Measurements from ENCODE around the gene FAM216A.
"Not testable (repeated sequence)": the region's sequence is repeated elsewhere in the genome, so short reads cannot be mapped to it uniquely, and the experiment has no call there.

Gene FAM216A

DNA sequence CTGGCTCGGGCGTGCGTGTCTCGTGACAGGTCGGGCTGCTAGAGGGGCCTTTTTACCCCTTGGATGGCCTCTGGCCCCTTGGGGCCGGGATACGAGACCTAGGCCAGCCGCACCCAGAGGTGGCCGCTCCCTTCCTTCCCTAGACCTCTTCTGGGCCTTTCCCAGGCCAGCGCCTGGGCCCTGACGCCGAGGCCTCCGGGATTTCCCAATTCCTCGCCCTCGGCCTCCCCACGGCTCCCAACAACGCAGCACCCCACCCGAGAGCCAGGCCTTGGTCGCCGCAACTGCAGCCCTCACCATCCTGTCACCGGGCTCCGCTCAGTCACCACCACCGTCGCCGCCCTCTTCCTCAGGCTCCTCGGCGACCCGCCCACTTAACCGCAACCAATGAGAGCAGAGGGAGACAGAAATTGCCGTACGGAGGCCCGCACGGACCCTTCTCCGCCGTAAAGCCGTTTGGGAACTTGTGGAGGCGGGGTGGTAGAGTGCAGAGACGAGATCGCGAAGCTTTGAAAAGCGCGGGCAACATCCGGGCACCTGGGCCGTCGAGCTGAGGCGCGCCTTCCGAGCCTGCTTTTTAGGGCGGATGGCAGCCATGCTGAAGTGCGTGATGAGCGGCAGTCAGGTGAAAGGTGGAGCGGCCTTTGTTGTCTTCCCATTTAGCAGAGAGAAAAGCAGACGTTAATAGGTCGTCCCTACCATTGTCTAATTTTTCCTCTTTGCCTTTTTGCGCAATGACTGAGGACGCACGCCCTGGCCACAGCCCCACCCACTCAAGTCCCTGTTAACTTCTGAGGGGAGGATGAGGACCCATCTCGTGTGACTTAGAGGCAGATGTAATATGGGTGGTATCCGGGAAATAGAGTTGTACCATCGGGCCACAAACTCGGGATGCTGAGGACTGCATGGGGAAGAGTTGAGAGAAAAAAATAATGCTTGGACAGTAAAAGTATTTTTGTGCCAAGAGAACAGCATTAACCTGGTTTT, 33.4 kb downstream of the FAM216A start, which contains the start of the genes RAD9B and VPS29:
RAD9B (plus strand) TSS at position 580 of the 987 bp plus-strand sequence; CDS start at position 587, 7 bp downstream.
VPS29 (minus strand) TSS at position 360 of the 987 bp plus-strand sequence; CDS start at position 300, 60 bp downstream.
- peak; percentile 95 to 99 (median 96) for DNase-seq

DNA sequence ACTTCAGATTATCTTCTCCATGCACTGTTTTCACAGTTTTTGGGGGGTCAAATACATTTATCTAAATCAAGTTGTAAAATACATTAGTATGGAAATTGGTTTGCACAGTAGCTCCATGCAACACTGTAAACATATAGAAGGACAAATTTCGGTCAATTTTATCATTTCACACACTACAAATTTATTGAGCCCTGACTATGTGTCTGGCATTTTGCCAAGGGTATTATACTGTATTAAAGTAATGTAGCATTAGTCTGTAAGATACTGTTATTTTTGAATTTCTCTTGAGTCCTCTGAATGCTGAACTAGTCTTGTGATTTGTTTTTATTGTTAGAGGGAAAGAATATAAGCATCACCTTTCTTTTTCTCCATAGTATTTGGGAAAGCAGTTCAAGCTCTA, 34.8 kb downstream of the FAM216A start:
- DNase-seq, result no peak

DNA sequence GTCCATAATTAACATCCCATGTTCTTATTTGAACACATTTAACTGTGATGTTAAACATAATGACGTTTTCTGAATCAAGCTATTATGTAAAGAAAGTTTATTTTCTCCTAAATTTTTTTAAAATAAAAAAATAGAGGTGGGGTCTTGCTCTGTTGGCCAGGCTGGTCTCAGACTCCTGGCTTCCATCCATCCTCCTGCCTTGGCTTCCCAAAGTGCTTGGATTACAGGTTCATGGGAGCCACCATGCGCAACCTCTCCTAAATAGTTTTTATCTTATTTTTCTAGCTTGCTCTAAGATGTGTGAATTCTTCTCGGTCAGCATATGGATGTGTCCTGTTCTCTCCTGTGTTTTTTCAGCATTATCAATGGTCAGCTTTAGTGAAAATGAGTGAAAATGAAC, 36.7 kb downstream of the FAM216A start:
- no peak for DNase-seq

DNA sequence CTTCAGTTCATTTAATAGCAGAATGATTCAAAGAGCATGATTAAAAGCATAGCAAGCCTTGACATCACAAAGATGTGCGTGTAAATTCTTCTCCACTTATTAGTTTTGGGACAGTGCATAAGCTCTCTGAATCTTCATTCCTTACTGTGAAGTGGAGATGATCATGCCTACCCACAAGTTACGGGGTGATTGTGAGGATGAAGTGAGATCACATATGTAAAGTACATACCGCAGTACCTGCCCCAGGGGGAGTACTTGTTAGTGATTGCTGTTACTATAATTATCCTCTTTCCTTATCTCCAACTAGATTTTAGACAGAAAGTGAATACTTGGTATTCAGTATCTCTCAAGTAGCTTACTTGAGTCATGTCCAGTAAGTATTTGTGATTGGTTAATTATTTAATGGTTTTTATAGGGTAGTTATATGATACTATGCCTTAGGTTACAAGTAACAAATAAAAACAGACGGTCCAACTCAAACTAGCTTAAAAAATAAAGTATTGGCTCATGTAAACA, 39.5 kb downstream of the FAM216A start:
- no peak for DNase-seq

DNA sequence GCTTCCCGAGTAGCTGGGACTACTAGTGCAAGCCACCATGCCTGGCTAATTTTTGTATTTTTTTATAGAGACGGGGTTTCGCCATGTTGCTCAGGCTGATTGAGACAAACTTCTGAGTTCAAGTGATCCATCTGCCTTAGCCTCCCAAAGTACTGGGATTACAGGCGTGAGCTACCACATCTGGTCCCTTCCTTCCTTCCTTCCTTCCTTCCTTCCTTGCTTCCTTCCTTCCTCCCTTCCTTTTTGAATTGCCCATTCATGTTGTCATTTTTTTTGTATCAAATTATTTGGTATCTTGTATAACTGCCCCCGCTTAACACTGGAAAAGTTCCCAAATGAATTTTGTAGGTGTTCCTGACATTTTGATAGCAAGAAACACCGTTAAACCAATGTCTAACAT, 45.2 kb downstream of the FAM216A start:
- DNase-seq, result no peak

DNA sequence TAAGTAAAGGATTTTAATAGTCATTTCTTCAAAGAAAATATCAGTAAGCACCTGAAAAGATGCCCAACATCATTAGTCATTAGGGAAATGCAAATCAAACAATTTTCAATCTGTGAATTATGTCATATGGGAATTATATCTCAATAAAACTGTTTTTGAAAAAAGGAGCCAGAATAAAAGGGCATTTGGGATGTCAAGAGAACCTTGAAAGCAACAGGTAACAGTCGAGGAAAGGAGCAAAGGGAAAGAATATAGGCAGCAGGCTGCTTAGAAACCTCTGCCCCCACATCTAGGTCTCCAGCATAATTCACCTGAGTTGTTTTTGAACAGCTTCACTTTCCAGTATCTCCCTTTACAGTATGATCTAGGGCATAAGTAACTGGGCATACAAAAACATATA, 45.7 kb downstream of the FAM216A start:
- no peak for DNase-seq

DNA sequence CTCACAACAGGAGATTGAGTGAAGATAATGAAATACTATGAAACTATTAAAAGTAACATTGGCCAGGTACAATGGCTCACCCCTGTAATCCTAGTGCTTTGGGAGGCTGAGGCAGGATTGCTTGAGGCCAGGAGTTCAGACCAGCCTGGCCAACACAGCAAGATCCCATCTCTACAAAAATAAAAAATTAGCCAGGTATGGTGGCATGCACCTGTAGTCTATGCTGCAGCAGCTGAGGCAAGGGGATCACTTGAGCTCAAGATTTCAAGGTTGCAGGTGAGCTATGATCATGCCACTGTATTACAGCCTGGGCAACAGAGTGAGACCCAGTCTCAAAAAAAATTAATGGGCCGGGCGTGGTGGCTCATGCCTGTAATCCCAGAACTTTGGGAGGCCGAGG, 48.4 kb downstream of the FAM216A start:
- DNase-seq, result no peak

DNA sequence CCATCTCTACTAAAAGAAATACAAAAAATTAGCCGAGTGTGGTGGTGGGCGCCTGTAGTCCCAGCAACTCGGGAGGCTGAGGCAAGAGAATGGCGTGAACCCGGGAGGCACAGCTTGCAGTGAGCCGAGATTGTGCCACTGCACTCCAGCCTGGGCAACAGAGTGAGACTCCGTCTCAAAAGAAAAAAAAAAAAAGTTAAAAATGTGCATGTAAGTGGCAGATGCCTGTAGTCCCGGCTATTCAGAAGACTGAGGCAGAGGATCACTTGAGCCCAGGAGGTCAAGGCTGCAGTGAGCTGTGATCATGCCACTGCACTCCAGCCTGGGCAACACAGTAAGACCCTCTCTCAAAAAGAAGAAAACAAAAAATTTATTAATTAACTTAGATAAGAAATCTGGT, 49.4 kb downstream of the FAM216A start:
- DNase-seq, result not testable (repeated sequence)

DNA sequence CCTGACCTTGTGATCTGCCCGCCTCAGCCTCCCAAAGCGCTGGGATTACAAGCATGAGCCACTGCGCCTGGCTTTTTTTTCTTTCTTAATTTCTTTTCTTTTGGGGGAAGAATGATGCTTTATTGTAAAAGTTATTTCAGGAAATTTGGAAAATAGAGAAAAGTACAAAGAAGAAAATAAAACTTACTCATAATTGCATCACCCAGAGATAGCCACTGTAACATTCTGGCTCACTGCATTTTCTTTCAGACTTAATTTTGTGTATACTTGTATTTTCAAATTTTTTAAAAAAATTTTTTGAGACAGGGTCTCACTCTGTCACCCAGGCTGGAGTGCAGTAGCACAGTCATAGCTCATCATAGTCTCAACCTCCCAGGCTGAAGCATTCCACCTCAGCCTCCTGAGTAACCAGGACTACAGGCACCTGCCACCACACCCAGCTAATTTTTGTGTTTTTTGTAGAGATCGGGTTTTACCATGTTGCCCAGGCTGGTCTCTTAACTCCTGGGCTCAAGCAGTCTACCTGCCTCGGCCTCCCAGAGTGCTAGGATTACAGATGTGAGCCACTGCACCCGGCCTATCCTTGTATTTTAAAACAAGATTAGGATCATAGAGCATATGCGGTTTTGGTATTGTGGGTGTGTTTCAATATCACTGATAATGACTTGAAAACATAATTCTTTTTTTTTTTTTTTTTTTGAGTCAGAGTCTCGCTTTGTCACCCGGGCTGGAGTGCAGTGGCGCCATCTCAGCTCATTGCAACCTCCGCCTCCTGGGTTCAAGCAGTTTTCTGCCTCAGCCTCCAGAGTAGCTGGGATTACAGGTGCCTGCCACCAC, 52.4 kb downstream of the FAM216A start:
- DNase-seq, result not testable (repeated sequence)

DNA sequence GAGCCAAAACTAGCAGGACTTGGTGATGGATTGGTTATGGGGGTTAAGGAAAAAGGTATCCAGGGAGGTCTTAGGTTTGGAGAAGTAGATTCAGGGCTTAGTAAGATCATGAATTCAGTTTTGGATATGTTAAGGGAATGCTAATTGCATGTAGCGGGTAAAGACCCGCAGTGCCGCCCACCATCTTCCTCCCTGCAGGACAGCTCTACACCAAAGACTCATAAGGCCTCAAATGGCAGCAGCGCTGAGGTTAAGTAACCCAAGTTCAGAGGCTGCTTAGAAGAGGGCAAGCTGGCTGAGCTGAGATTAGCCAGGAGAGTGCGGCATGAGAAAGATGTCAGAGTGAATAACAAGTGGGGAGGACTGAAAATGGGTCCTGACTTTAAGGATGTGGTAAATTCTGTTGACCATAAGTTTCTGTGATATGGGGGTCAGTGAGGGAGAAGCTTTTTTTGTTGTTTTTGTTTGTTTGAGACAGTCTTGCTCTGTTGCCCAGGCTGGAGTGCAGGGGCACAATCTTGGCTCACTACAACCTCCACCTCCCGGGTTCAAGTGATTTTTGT, 59.7 kb downstream of the FAM216A start:
- no peak for DNase-seq

DNA sequence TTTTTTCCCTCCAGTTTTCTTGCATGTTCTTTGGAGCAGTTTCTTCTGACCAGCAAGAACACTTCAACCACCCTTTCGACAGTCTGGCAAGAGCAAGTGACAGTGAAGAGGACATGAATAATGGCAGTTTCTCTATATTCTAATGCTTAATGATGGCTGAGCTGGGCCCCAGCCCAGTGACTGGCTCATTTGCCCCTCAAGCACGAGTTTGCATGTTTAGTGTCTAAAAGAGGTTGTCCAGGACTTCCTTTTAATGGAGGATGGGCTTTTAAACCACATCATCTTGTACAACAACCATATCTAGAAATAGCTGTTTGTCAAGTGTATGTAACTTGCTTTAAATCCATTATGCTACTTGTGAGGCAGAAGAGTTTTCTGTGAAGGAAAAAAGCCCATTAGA, 61.9 kb downstream of the FAM216A start:
- no peak for DNase-seq

DNA sequence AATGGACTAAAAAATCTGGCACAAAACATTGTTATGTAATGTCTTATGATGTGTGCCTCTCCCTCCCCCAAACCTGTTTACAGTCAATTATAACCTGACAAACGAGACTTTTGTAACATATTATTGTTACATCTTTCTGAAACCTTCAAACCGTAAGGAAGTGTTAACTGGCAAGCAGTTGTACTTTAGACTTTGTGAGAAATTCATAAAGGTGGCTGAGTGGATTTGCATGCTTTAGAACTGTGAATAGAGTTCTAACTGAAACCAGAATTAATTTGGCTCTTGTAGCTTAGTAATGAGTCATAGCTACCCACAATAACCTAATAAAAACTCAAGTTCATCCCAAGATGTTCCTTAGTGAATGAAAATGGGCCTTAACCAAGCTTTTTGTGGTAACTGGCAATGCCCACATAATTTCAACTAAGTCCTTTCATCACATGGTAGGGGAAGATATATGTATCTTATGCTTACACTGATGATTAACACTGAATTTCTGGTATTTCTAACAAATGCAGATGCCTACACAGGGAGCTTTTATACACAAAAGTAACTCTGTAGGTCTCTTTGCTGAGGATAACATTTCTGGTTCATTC, 63.2 kb downstream of the FAM216A start:
- no peak for DNase-seq

DNA sequence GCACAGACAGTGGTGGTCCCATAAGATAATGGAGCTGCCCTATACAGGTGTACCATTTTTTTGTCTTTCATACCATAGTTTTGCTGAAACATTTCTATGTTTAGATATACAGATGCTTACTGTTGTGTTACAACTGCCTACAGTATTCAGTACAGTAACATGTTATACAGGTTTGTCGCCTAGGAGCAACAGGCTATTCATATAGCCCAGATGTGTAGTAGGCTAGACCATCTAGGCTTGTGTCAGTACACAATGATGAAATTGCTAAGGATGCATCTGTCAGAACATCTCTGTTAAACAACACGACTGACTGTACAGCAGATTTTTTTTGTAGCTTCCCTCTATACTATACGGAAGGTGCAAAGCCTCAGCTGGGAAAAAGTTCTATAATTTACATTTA, 64.0 kb downstream of the FAM216A start:
- no peak for DNase-seq

DNA sequence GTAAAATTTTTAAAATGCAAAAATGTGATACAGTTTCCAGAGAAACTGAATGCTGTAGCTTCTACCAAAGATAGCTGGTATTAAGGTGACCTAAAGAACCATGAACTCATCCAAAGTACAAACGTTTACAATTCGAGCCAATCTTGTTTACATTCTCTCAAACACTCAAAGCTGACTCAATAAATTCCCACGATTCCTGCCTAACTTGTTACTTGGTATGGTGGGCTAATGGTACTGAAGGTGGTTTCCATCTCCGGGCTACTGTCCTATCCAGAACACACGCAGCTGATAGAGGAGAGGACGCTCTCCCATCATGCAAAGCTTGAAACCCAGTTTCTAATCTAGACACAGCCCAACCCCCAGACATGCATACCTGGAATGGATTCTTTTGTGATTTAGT, 65.0 kb downstream of the FAM216A start:
- no peak for DNase-seq

DNA sequence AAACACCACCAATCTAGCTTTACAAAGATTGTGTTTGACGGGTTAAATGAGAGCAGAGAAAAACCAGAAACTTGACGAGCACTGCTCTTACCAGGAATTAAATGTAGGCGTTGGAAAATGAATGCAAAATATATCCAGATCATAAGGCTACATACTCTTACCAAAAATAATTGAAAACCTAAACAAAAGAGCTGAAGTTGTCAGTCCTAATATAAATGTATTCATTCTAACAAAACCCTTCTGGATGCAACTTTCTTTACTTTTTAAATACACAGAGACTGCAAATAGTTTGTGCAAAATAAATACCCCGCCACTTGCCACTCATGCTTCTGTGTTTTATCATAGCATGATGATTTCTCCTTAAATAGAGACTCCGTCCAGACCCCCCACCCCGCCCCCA, 66.2 kb downstream of the FAM216A start:
- DNase-seq, result no peak

DNA sequence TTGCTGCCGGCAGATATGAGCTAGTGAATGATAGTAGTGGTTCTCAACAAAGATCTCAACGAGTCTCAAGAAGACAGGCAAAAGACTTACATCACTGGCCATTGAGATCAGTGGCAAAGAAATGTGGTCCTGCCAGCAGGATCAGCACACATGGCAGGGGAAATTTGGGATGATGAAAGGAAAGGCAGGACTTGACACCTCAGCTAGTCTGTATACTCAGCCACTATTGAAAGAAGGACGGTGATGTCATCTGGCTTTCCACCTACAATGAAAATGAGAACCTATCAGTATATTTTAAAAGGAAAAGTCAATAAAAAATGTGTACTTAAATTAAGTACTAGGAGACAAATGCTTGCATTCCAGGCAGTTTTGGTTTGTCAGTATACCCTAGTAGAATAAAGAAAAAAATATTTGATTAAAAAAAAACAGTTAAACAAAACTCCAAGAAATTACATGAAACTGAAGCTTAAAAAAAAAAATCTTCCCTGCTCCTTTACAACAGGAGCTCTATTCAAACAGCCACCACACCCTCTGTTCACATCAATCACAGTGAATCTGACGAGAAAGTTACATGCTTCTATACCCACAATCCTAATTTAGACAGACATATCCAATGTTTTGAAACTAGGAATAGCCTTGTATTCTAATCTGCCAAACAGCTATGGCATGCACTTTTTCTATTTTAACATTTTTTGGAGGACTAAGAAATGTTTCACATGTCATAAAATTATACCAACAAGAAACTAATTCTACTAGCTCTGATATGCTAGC, 68.4 kb downstream of the FAM216A start:
- DNase-seq, result no peak

DNA sequence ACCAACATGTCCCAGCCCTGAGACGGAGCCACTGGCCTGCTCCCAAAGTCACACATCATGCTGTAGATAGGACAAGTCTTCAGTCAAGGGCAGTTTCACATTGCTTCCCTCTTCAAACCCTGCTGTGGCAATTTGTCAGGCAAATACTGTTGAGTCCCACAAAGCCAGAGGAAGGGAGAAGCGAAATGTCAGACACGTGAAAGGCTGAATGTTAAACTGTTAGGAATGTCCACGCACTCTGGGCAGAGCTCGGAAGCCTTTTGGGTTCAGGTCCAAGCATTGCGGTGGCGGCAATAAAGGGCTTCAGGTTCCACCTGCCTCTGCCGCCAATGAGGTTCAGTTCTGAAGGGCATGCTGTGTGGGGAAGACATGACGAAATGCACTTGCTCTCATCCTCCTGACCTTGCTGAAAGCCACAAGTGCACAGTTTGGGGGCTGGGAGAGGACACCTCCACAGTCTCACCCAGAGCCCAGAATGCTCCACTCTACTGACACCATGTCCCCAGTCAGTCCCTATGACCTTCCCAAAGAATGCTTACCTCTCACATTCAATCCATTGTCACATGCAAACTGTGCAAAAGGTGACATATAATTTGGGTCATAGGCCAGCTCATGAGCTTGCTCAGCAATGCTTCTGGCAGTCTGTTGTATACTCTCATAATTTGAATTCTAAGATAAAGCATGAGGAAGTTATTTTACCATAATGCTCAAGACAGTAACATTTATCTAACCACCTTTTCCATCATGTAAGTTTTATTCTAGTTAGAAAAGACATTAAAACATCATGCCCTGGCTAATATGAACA, 69.2 kb downstream of the FAM216A start:
- DNase-seq, result no peak

DNA sequence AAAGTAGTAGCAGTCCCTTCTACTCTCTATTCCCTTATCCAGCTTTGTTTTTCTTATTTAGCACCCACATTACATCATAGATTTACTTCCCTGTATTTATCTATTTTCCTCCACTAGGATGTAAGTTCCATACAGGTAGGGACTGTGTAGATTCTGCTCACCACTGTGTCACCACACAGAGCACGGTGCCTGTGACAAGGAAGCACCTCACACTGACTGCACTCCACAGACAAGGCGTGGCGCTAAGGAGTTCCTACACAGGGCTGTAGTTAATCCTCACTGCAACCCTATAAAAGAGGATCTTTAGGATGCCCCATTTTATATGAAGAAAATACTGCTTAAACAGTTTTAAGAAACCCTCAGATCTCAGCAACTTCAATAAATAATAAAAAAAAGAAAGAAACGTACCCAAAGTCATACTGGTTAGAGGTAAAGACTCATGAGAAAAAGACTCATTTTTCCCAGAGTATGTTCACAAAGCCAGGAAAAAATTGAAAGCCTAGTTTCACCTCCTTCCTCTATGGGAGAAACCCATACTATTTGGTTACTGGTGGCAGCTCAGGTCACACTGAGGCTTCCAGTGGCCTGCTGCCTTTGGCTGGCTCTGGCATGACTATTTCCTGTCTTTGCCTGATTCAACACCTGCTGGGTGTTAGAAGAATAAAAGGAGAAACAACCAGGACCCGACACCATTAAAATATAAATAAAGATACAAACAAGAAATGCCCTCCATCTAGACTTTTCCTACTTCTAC, 70.4 kb downstream of the FAM216A start:
- no peak for DNase-seq

All from activated naive CD4-positive, alpha-beta T cell (primary cell).